OCI-M2 (cell line): ENCODE results near the gene ANKRD33B.
"Not testable (repeated sequence)": the region's sequence is repeated elsewhere in the genome, so short reads cannot be mapped to it uniquely, and the experiment has no call there.

Source experiments
- DNase-seq: peaks from one replicate; lab custom pipeline; 2025; ENCODE audit not compliant: unreplicated experiment; lab: John Stamatoyannopoulos, UW

Gene ANKRD33B

GRCh38 chr5:10591966-10592365, 28.1 kb downstream of the ANKRD33B start:
- no peak for DNase-seq

- DNase-seq: no peak
These were observed 28.7 kb downstream of the ANKRD33B start for GRCh38 chr5:10592601-10593000.

- DNase-seq: no peak
These were observed 29.8 kb downstream of the ANKRD33B start for GRCh38 chr5:10593531-10594181.

GRCh38 chr5:10594591-10595210, 30.8 kb downstream of the ANKRD33B start:
- DNase-seq: no peak

- no peak for DNase-seq
These were observed 31.4 kb downstream of the ANKRD33B start for GRCh38 chr5:10595293-10595671.

- no peak for DNase-seq
These were observed 31.9 kb downstream of the ANKRD33B start for GRCh38 chr5:10595672-10596309.

- DNase-seq: no peak
These were observed 32.4 kb downstream of the ANKRD33B start for GRCh38 chr5:10596310-10596703.

- DNase-seq: no peak
These were observed 33.1 kb downstream of the ANKRD33B start for GRCh38 chr5:10596886-10597451.

GRCh38 chr5:10599113-10599512, 35.2 kb downstream of the ANKRD33B start:
- DNase-seq: no peak

GRCh38 chr5:10599862-10600284, 36.0 kb downstream of the ANKRD33B start:
- no peak for DNase-seq

- DNase-seq: no peak
These were observed 36.9 kb downstream of the ANKRD33B start for GRCh38 chr5:10600626-10601245.

- no peak for DNase-seq
These were observed 37.6 kb downstream of the ANKRD33B start for GRCh38 chr5:10601246-10602030.

GRCh38 chr5:10602031-10602806, 38.3 kb downstream of the ANKRD33B start:
- no peak for DNase-seq

GRCh38 chr5:10604975-10605374, 41.1 kb downstream of the ANKRD33B start:
- no peak for DNase-seq

GRCh38 chr5:10606632-10607022, 42.8 kb downstream of the ANKRD33B start:
- not testable (repeated sequence) for DNase-seq

GRCh38 chr5:10607023-10607665, 43.3 kb downstream of the ANKRD33B start:
- peak; percentile 18 for DNase-seq

- no peak for DNase-seq
These were observed 43.8 kb downstream of the ANKRD33B start for GRCh38 chr5:10607666-10608073.

- not testable (repeated sequence) for DNase-seq
These were observed 44.2 kb downstream of the ANKRD33B start for GRCh38 chr5:10608081-10608480.

- no peak for DNase-seq
These were observed 46.2 kb downstream of the ANKRD33B start for GRCh38 chr5:10610058-10610457.

- DNase-seq: no peak
These were observed 47.4 kb downstream of the ANKRD33B start for GRCh38 chr5:10611290-10611689.
